Measurements from ENCODE around the gene CCIN.
"Not testable (repeated sequence)": the region's sequence is repeated elsewhere in the genome, so short reads cannot be mapped to it uniquely, and the experiment has no call there.

Gene CCIN

DNA sequence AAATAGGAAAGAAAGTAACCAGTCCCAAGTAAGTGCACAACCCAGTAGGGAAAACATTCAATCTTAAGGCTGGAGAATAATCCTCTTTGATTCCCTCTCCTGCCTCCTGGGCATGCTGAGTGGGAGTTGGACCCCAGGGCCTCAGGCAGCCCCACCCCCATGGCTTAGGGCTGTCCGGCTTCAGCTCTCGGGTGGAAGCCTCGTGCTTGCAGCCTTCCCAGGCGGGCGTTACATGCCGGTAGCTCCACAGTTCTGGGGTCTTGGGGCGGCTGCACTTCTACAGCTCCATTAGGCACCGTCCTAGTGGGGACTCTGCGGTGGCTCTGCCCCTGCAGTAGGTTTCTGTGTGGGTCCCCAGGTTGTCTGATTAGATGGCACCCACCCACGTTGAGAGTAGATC is 22.5 kb upstream of the CCIN start:
- no peak for FAIRE-seq

DNA sequence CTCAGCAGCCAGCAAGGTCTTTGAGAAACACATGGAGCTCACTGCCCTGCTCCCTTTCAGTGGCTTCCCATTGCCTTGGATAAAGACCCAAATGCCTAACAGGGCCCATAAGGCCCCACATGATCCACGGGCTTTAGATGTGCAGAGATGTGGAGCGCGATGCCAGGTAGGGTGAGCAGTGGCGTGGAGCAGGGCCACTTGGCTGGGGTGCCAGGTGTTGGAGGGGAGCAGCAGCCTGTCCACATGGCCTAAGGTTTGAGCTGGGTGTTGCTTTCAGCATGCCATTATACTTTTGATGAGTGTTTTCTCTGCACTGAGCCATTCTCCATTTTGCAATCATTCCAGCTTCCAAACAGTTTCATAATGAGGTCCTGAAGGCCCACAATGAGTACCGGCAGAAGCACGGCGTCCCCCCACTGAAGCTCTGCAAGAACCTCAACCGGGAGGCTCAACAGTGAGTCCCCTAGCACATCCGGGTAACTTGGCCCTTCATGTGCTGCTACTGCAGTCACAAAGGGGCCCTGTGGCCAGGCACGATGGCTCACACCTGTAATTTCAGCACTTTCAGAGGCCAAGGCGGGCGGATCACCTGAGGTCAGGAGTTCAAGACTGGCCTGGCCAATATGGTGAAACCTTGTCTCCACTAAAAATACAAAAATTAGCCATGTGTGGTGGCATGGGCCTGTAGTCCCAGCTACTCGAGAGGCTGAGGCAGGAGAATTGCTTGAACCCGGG is 21.6 kb upstream of the CCIN start:
- DNase-seq (ENCODE audit: insufficient read length, low spot score) (no peak), FAIRE-seq (no peak)
- no peak for TF ChIP-seq POLR2A (IDR thresholded peaks at IDR 0.05; ENCODE audit: low read depth, low read length)

More for the DNA sequence above, 22.5 kb upstream of the CCIN start:
- TF ChIP-seq POLR2A (IDR thresholded peaks at IDR 0.05; ENCODE audit: low read depth, low read length), result no peak
- no peak for DNase-seq (ENCODE audit: insufficient read length, low spot score)

DNA sequence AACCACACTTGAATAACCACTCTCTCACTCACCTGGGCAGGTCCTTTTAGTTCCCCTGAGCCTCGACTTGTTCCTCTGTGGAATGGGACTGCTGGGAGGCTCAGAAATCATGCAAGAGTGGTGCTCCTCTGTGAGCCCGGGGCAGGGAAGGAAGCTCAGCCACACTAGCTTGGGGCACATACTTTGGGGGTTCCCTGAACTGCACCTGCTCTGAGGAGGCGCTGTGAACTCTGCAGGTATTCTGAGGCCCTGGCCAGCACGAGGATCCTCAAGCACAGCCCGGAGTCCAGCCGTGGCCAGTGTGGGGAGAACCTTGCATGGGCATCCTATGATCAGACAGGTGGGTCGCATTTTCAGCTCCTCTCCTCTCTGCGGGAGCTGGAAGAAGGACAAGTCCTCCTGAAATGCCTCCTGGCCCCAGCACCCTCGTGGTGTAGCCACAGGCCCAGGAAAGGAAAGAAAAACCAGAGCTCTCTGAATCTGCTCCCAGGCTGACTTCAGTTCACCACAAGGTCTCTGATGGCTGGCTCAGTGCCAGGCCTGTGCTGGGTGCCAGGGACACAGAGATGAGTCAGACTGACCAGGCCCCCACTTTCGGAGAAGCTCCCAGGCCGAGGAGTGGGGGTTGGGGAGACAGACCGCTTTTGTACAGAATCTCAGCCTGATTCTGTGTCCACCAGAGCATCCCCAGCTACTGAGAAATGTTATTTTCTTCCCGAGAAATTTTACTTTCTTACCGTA is 20.7 kb upstream of the CCIN start:
- FAIRE-seq (peak; percentile 38), DNase-seq (ENCODE audit: insufficient read length, low spot score) (peak; percentile 86)
- TF ChIP-seq POLR2A (IDR thresholded peaks at IDR 0.05; ENCODE audit: low read depth, low read length), result no peak

DNA sequence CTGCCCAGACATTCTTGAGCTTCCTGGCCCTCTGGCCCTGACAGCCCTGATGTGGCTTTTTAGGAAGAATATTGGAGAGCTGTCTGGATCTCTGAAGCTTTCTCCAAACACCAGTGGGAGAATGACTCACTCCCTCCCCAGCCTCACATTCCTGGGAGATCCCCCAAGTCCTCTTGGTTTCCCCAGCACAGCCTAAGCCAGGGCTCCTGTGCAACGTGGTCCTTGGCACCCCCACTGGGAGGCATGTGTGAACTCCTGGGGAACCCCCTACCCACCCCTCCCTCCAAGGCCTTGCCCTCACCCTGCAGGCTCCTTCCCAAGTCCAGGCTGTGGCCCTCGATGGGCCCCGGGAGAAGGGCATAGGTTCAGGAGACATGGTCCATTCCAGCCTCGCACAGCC is 20.0 kb upstream of the CCIN start:
- TF ChIP-seq POLR2A (IDR thresholded peaks at IDR 0.05; ENCODE audit: low read depth, low read length), result no peak
- no peak for FAIRE-seq

DNA sequence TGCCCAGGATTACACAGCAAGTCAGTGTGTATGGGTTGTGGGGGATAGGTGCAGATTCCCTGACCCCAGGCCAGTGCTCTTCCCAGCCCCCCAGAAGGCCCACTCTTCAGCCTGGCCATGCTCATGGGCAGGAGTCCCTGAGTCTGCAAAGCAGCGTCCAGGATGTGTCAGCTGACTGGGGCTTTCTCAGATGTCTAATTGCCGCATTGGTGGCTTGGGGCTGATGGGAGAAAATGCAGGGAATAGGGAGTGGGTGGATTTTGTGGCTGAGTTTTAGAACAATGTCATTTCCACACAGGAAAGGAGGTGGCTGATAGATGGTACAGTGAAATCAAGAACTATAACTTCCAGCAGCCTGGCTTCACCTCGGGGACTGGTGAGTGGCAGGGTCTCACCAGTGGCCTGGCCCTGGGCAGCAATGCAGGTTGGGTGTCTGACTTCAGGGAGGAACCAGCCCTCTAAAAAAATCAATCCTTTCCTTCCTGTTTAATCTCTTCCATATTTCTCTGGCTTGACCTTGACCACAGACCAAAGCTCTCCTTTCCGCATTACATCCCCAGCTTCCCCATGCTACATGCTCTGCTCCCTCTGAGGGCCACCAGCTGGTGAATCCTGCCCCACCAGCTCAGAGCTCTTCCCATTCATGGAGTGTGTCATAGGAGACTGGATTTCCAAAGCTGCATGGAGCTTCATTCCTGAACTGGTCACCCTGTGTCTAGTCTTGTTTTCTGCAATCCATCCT is 18.4 kb upstream of the CCIN start:
- no peak for DNase-seq (ENCODE audit: insufficient read length, low spot score)

More for the DNA sequence above, 20.0 kb upstream of the CCIN start:
- no peak for DNase-seq (ENCODE audit: insufficient read length, low spot score)

DNA sequence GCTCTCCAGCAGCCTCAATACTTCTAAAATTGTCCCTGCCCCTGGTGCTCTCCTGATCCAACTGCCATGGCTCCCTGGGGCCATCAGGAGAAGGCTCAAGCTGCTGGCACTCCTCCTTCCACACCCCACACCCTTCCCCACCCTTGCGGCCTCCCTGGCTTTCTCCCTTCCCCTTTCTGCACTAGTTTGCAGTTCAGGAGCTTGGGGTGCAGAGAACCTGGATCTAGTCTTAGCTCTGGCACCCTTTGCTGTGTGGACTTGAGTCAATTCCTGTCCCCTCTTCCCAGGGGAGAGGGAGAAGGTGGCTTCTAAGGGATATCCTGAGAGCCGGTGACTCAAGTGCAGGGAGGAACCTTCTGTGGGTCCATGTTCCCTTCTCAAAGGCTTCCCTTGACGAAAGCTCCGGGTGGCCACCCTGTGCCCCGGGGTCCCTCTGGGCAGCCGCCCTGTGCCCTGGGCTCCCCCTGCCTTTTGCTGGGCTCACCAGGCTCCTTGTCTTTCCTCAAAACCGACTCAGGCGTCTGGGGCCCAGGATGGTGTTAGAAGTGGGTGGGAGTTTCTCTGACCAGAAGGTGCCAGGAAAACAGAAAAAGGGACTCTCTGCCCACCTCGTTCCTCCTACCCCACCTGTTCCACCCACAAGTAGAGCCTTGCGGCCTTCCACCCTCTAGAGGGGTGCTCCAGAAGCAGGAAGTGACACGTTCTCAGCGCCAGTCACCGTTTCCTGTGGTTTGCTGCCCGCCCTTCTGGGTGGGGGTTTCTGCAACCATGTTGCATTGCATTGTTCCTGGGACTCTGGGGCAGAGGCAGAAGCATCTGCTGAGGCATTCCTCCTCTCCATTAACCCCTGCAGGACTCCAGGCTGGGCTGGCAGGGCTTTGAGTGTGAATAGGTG is 17.6 kb upstream of the CCIN start:
- no peak for TF ChIP-seq POLR2A (IDR thresholded peaks at IDR 0.05; ENCODE audit: low read depth, low read length)
- no peak for FAIRE-seq
- no peak for DNase-seq (ENCODE audit: insufficient read length, low spot score)

More for the DNA sequence above, 18.4 kb upstream of the CCIN start:
- no peak for FAIRE-seq
- TF ChIP-seq POLR2A (IDR thresholded peaks at IDR 0.05; ENCODE audit: low read depth, low read length), result no peak

DNA sequence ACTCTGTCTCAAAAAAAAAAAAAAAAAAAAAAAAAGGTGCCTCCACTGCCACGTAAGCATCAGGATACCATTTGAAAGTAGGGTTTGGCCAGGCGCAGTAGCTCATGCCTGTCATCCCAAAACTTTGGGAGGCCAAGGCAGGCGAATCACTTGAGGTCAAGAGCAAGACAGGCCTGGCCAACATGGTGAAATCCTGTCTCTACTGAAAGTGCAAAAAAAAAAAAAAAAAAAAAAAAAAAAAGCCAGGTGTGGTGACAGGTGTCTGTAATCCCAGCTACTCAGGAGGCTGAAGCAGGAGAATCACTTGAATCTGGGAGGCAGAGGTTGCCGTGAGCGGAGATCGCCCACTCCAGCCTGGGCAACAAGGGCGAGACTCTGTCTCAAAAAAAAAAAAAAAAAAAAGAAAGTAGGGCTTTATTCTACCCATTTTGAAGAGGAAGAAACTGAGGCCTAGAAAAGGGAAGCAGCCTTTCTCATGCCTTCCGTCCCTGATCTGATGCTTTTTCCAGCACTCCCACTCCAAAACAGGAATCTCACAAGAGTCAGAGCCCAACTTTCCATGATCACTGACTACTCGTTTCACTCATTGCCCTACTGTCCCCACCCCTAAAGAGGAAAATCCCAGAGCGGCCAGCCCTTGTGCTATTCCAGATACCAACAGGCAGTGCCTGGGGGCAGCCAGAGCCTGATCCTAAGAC is 16.3 kb upstream of the CCIN start:
- DNase-seq (ENCODE audit: insufficient read length, low spot score) (no peak), FAIRE-seq (no peak)
- no peak for TF ChIP-seq POLR2A (IDR thresholded peaks at IDR 0.05; ENCODE audit: low read depth, low read length)

DNA sequence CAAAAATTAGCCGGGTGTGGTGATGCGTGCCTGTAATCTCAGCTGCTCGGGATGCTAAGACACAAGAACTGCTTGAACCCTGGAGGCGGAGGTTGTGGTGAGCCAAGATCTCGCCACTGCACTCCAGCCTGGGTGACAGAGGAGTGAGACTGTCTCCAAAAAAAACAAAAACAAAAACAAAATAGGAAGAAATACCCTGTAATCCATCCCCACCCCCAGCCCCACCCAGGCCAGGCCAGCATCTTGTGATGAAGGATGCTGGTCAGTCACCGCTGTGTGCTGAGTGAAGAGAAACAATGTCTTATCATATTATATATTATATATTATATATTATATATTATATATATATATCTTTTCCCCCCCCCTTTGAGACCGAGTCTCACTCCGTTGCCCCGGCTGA is 15.4 kb upstream of the CCIN start:
- FAIRE-seq (no peak), DNase-seq (ENCODE audit: insufficient read length, low spot score) (no peak)
- no peak for TF ChIP-seq POLR2A (IDR thresholded peaks at IDR 0.05; ENCODE audit: low read depth, low read length)

DNA sequence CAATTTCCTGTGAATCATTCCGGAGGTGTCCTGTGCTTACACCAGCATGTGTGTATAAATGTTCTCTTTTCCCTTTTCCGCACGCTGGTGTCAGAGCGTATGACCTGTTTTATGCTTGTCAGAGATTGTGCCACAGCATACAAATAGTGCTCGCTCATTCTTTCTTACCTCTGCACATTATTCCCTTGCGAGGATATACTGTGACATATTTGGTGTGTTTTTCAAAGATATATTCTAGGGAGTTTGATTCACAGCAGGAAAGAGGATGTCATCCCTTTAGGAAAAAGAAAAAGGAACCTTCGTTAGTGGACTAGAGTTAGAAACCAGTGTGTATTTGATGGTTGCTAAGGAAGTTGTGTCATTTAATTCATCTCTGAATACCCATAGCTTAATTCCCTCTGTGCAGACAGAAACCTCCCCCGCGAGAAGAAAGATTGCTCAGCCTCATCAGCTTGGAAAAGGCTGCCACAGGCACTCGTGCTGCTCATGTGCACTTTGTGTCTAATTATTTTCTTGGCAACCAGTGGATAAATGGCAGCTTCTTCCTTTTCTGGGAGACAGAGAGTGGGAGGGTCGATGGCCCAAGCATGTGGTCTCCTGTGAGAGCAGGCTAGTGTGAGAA is 14.7 kb upstream of the CCIN start:
- DNase-seq (ENCODE audit: insufficient read length, low spot score) (no peak), FAIRE-seq (no peak)

DNA sequence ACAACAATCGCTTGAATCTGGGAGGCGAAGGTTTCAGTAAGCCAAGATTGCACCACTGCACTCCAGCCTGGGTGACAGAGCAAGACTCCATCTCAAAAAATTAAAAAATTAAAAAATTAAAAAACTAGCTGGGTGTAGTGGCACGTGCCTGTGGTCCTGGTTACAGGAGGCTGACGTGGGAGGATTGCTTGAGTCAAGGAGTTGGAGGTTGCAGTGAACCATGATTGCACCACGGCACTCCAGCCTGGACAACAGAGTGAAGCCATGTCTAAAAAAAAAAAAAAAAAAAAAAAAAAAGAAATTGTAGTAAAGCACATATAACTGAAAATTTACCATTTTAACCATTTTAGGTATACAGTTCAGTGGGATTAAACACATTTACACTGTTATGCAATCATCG is 13.1 kb upstream of the CCIN start:
- no peak for FAIRE-seq
- TF ChIP-seq POLR2A (IDR thresholded peaks at IDR 0.05; ENCODE audit: low read depth, low read length), result no peak

More for the DNA sequence above, 14.7 kb upstream of the CCIN start:
- no peak for TF ChIP-seq POLR2A (IDR thresholded peaks at IDR 0.05; ENCODE audit: low read depth, low read length)

DNA sequence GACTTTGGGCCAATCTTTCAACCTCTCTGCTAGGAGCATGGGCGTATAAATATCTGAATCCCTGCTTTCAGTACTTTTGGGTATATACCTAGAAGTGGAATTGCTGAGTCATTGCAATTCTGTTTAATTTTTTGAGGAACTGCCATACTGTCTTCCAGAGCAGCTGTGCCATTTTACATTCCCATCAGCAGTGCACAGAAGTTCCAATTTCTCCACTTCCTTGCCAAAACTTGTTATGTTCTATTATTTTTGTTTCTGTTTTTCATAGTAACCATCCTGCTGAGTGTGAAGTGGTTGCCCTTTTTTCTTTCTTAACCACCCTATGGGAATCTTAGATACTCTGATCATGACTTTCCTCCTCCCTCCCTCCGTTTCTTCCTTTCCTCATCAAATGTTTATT is 11.1 kb upstream of the CCIN start:
- DNase-seq (ENCODE audit: insufficient read length, low spot score) (no peak), FAIRE-seq (no peak)
- no peak for TF ChIP-seq POLR2A (IDR thresholded peaks at IDR 0.05; ENCODE audit: low read depth, low read length)

More for the DNA sequence above, 13.1 kb upstream of the CCIN start:
- DNase-seq (ENCODE audit: insufficient read length, low spot score), result no peak

DNA sequence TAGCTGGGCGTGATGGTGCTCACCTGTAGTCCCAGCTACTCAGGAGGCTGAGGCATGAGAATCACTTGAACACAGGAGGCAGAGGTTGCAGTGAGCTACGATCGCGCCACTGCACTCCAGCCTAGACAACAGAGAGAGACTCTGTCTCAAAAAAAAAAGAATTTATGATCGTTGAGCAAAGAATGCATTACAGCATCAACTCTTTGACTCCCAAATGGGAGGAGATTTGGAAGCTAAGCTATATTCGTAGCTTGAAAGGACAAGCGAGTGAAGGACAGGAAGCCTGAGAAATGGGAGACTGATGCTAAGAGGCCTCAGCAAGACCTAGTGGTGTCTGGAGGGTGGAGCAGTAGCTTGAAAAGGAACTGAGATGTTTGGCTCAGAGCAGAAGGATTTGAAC is 10.3 kb upstream of the CCIN start:
- FAIRE-seq (no peak), DNase-seq (ENCODE audit: insufficient read length, low spot score) (no peak)
- no peak for TF ChIP-seq POLR2A (IDR thresholded peaks at IDR 0.05; ENCODE audit: low read depth, low read length)

DNA sequence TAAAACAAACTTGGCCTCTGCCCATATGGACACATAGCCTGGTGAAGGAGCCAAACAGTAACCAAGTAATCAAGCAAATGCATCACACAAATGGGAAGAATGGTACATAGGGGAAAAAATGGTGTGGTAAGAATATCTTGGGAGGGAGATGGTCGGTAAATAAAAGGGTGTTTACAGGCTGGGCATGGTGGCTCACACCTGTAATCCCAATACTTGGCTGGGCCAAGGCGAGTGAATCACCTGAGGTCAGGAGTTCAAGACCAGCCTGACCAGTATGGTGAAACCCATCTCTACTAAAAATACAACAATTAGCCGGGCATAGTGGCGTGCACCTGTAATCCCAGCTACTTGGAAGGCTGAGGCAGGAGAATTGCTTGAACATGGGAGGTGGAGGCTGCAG is 9.7 kb upstream of the CCIN start:
- not testable (repeated sequence) for FAIRE-seq; DNase-seq (ENCODE audit: insufficient read length, low spot score)

DNA sequence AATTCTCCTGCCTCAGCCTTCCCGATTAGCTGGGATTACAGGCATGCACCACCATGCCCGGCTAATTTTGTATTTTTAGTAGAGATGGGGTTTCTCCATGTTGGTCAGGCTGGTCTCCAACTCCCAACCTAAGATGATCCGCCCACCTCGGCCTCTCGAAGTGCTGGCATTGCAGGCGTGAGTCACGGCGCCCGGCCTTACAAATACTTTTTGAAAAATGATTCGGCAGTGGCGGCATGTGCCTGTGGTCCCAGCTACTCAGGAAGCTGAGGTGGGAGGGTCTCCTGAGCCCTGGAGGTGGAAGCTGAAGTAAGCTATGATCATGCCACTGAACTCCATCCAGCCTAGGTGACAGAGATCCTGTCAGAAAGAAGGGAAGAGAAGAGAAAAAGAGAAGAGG is 9.1 kb upstream of the CCIN start:
- FAIRE-seq; DNase-seq (ENCODE audit: insufficient read length, low spot score): not testable (repeated sequence)

Measured in H54 (cell line).